SH-SY5Y (cell line): ENCODE results near the gene NKAIN2.

Experiments used
- GATA2 ChIP-seq: IDR thresholded peaks from 2 replicates; pipeline ENCODE4 v1.6.1; 2011; ENCODE audit warnings: mild to moderate bottlenecking, low read depth, low read length
- GATA3 ChIP-seq: IDR thresholded peaks from 2 replicates; pipeline ENCODE4 v1.6.1; 2011; ENCODE audit warnings: low read depth, mild to moderate bottlenecking, low read length, moderate library complexity

NKAIN2 gene

DNA sequence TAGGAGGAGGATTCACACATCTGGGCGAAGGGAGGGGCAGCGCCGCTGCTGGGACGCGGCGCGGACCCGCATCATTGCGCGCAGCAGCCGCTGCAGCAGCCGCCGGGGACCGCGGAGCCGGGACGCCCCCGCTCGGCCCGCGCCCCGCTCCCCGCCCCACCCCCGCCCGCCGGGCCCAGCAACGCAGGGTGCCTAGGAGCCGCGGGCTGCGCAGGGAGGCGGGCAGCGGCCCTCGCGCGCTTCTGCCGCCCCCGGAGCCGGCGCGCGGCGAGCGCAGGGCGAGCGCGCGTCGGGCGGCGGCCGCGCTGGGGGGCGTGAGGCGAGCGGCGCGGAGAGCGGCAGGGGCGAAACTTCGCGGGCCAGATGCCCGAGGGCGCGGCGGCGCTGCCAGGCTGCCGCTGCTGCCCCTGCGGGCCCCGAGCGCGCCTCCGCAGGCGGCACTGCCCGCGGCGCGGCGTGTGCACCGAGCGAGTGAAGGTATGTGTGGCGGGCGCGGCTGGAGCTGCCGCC is at the start of gene NKAIN2:
Gene NKAIN2, plus strand, starts transcription at position 362 of the 510 bp plus-strand sequence.
- TF ChIP-seq GATA2 (no peak), GATA3 (no peak)

DNA sequence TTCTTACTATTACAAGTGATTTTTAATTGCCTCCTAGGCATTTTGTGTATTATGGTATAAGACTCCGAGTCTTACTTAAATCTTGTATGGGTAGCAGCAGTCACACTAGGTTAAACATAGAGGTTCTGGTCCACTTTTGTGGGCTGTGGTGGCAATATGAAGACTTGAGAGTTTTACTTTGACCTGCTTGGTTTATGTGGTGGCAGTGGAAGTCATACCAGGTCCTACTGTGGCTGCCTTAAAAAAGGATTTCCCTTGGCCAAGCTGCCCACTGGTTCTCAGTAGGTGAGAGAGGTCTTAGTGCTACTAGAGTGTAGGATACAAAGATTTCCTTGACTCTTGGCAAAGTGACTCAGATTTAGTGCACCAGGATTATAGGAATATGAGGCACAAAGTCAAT is 44.2 kb upstream of the NKAIN2 start:
- TF ChIP-seq GATA3, result no peak

DNA sequence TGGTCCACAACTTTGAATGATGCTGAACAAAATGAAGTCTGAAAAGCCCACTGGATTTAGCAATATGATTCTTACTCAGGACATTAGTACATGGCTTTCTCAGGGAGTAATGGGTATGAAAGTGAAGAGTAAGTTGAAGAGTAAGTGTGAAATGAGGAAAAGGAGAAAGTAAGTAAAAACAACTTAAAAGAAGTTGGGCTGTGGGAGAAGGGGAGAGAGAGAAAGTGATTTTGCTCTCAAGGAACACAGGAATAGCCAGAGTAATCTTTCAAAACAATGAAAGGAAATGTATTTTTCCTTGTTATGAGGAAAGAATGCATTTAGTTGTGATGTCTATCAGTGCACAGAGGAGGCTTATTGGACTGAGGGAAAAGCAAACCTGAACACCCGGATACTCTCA is 39.8 kb upstream of the NKAIN2 start:
- TF ChIP-seq GATA3 (no peak), GATA2 (no peak)

DNA sequence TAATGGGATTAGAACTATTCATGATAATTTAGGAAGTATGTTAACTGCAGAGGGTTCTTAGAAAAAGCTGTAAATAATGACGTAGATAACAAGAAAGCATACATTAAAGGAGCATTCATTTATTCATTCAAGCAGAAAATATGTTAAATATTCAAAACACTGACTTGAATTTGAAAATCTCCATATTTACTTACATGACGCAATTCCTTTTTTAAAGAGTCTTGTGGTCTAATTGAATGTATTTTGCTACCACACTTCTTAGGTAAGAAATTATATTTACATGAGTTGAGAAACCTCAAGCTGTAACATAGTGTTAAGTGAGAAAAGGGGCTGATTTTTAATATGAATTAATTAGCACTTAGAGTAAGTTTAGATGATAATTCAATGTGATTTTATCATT is 38.9 kb upstream of the NKAIN2 start:
- TF ChIP-seq GATA3, result no peak
- no peak for TF ChIP-seq GATA2

DNA sequence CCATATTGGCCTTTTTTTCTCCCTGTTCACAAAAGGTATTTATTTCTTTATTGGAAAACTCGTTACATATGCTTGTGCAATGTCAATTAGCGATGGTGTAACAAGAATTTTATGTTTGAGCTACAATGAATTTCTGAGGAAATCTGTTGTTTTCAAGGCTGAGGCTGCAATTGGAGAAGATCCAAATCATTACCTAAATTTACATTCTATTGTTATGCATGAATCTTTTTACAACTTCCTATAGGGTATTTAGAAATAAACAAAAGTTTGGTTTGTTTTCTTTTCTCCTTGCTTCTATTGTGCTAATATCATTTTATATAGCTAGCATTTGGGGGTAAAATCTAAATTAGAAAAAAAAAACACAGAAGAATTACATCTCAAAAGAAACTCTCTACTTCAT is 34.7 kb upstream of the NKAIN2 start:
- TF ChIP-seq GATA2 (no peak), GATA3 (no peak)

DNA sequence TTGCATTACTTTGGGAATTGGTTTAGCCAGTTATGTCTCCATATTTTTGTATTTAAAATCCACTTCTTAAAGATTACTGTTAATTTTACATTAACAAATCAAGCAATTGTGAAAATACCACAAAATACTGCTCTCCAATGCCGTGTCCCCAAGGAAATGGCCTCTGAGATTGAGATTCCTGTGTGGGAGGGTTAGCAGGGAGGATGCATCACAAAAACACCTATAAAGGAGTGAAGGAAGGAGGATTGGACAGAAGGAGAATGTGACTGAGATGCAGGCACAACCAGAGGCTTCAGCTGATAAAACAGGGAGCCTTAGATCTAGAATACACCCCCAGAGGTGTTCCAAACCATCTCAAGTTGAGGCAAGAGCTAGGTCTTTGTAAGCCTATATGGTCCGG is 34.2 kb upstream of the NKAIN2 start:
- TF ChIP-seq GATA3, result no peak
- TF ChIP-seq GATA2, result no peak

DNA sequence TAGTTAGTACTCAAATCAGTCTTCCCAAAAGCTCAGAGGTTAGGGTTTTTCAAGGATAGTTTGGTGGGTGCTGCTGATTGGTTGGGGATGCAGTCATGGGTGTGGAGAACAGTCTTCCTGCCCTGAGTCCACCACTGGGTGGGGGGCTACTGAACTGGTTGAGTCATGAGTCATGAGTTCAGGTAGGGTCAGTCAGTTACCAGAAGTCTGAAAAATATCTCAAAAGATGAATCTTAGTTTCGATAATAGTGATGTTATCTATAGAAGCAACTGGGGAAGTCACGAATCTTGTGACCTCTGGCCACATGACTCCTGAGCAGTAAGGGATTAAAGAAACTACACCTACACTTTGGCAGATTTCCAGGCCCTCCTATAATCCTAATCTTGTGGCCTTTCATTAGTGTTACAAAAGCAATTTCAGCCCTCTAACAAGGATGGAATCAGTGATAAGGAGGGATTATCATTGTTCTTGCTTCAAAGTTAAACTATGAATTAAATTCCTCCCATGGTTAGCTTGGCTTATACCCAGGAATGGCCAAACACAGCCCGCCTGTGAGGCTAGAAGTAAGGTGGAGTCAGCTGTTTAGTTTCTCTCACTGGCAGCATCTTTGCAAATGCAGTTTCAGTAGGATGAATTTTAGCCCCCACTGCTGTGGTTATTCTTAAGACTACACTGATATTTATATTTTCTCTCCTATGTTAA is 33.3 kb upstream of the NKAIN2 start:
- TF ChIP-seq GATA3 (no peak), GATA2 (no peak)

DNA sequence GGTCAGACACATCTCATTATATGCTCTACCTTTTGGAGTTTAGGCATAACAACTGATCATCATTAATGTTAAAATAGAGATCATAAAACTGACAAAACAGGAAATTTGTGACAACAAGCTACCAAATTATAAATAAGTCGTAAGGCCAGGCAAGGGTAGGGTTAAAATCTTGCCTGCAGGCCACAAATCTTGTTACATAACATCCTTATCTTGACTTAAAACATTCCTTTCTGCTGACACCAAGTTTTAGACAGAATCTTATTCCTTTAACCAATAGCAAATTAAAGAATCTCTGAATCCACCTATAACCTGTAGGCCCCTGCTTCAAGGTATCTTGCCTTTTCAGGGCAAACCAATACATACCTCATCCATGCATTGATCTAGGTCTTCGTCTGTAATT is 32.5 kb upstream of the NKAIN2 start:
- TF ChIP-seq GATA3, result no peak
- TF ChIP-seq GATA2, result no peak

DNA sequence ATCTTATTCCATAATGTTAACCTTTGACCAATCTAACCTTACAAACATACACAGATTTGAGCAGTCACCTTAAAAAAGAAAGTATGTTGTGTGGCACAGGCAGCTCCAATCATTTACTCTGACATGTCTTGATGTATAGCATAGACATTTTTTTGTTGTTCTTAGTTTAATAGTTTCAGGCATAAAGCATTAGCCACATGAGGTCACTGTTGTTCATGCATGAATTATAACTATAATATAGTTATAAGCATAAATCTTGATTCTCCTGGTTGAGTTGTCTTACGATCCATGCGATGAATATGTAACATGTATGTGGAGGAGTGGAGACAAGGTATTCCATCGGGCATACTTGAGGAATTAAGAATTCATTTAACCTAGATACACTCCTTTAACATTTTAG is 26.1 kb upstream of the NKAIN2 start:
- TF ChIP-seq GATA2 (no peak), GATA3 (no peak)

DNA sequence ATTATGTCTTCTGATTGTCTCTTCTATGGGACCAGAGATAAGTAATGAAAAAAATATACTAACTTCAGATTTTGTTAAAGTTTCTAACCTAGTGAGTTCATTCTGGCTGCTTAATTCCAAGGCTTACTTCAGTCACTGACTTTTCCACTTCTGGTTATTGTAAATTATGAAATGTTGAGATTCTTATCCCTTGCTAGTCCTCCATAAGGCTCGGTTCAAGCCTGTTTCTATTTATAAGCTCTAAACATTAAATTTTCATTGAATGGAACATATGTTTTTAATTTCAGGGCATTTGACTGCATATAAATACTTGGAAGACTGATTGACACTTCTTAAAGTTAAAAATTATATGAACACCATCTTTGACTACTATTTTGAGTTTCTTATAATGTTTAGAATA is 23.6 kb upstream of the NKAIN2 start:
- TF ChIP-seq GATA2, result no peak
- TF ChIP-seq GATA3, result no peak

DNA sequence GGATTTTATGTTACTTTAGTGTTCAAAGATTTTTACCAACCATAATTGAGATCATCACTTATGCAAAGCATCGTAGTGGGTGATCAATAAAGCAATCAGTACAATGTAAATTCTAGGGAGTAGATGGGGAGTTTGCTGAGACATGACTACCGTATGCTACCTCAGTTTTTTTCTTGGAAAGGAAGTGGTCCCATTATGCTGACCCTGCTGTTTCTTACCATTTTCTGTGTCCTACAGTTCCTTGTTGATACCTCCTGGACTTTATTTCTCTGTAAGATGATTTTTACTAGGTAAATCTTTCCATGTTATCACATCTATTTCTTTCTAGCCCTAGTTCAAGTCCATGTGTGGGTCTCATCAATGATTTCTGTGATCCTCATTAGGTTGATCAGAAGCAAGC is 19.3 kb upstream of the NKAIN2 start:
- TF ChIP-seq GATA2 (no peak), GATA3 (no peak)

DNA sequence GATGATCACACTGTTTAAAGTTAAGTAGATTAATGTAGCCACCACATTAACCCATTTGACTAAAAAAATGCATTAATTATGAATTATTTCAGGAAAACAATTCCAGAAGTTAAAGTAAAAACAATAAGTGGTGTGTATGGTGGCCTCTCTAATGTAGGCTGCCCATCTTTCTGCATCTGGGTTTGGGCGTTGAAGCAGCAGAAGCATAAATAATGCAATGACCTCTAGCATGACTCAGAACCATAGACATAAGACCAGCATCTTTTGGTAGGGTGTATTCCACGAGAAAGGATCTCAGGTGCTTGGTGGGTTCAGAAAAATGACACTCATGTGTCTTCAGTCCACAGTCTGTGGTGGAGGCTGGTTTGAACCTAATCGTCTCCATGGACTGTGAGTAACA is 18.6 kb upstream of the NKAIN2 start:
- TF ChIP-seq GATA3 (no peak), GATA2 (no peak)

DNA sequence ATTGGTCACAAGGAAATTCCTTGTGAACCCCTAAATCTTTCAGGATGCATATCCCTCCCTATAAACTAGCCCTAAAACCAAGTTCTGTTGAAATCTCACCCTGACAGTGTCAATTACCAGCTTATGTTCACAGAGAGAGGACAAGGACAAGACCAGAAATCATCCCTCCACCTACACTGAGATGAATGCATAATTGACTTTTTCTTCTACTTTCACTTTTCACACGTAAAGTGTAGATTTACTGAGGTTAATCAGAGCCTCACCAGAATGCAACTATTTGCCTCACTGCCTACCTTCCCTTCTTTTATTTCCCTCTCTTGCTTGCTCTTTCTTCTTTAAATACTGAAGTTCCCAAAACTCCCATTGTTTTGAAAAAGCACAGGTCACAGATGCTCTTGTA is 15.3 kb upstream of the NKAIN2 start:
- TF ChIP-seq GATA2, result no peak
- no peak for TF ChIP-seq GATA3

DNA sequence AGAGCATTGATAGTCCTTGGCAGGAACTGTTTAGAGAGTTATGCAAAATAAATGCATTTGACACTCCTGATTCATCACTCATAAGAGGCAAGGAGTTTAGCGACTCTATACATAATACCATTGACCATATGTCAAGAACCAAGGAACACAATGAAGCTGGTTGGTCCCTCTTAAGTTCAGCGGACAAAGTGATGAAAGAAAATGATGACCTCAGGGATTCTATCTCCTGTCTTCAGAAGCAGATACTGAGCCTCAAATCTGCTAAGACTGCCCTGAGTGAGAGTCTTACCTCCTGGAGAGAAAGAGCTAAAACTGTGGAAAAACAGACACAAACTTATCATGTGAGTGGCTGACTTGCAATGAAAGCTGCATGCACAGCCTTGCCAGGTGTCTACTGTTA is 9.5 kb upstream of the NKAIN2 start:
- no peak for TF ChIP-seq GATA3
- TF ChIP-seq GATA2, result no peak

DNA sequence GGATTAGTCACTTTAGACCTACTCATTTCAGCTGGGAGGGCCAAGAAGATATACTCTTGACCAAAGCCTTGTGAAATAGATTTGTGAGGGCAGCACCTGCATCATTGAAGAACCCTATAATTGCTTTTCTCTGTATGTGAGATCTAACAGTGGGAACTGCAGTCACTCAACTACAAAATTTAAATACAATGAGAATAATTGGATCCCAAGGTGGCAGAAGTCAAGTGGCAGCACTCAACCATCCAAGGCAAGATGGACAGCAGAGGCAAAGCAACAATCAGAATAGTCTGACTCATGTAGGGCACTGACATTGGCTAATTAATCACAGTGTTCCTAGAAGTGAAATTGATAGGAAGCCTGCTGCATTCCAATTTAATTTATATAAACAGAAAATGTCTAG is 8.9 kb upstream of the NKAIN2 start:
- TF ChIP-seq GATA2 (no peak), GATA3 (no peak)

DNA sequence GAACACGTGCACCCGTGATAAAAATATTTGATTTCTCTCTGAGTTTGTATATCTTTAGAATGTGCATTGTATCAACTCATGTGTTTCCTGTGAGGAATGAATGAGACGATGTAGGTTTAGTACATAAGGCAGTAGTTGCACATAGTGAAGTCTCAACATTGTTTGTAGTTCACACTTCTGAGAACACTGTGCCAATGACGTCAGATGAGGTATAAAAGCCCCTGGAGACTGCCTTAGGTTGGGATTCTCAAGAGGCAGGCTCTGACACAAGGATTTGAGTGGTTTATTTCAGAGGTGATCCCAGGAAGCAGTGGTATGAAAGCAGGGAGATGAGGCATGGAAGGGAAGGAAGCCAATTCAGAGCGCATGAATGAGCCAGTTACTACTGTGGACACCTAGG is 2.6 kb upstream of the NKAIN2 start:
- TF ChIP-seq GATA2 (no peak), GATA3 (no peak)

DNA sequence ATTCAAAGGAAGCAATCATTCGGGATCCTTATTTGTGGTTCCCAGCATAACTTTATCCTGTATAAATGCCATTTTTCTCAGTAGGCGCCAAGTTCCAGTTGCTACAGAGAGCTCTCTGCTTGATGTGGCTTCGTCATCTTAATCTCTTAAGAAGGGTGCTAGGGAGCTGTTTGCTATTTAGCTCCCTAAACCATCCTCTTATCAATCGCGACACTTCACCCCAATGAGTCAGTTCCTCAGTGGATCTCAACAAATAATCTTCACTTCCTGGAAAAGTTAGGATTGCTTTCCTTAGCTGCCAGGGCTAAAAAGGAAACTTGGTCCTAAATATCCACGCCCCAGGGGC is 1.3 kb upstream of the NKAIN2 start:
- no peak for TF ChIP-seq GATA3
- no peak for TF ChIP-seq GATA2
